ENCODE results near the gene GJB5. TPM values are rescaled to one million over a fixed set of nuclear protein-coding genes. Genes with fewer than 3 reads are reported as not detected.

GJB5 gene
- polyA plus RNA-seq, 1 donor from 2014 or later, result not detected

DNA sequence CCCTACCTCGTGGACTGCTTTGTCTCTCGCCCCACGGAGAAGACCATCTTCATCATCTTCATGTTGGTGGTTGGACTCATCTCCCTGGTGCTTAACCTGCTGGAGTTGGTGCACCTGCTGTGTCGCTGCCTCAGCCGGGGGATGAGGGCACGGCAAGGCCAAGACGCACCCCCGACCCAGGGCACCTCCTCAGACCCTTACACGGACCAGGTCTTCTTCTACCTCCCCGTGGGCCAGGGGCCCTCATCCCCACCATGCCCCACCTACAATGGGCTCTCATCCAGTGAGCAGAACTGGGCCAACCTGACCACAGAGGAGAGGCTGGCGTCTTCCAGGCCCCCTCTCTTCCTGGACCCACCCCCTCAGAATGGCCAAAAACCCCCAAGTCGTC is 39.9 kb downstream of the GJB5 start:
- Histone ChIP-seq H3K36me3 (ENCODE audit: insufficient read depth, low read length) (no peaks in the 10 kb centered on the region), H3K4me2 (ENCODE audit: low read length) (no peak overlapping the region), H3K79me2 (replicated peaks; ENCODE audit: insufficient read depth, low read length) (no peaks in the 10 kb centered on the region), H3K4me3 (ENCODE audit: low read length) (no peak overlapping the region), H4K20me1 (ENCODE audit: insufficient read depth) (no peaks in the 10 kb centered on the region), H3K9me2 (ENCODE audit: insufficient read depth, low read length) (no peaks in the 10 kb centered on the region), H3F3A (ENCODE audit: insufficient read depth, low read length, poor library complexity, severe bottlenecking) (no peaks in the 10 kb centered on the region), H3K27ac (ENCODE audit: low read length) (no peak overlapping the region), H2AFZ (ENCODE audit: low read depth, low read length) (no peak overlapping the region), H3K9me3 (ENCODE audit: low read length) (no peaks in the 10 kb centered on the region), H3K27me3 (ENCODE audit: insufficient read depth, low read depth, low read length) (peaks cover 5% of the 10 kb centered on the region), H3K9ac (ENCODE audit: low read length) (no peak overlapping the region)
- TF ChIP-seq POLR2AphosphoS5 (IDR thresholded peaks at IDR 0.05) (no peak), EZH2 (IDR thresholded peaks at IDR 0.05; ENCODE audit: borderline replicate concordance, insufficient read depth, low read length, poor library complexity, severe bottlenecking) (no peak), CTCF (IDR thresholded peaks at IDR 0.05; ENCODE audit: poor library complexity, severe bottlenecking) (no peak), EP300 (conservative IDR thresholded peaks at IDR 0.05; ENCODE audit: poor library complexity, severe bottlenecking) (no peak), RAD21 (conservative IDR thresholded peaks at IDR 0.05) (no peak)

DNA sequence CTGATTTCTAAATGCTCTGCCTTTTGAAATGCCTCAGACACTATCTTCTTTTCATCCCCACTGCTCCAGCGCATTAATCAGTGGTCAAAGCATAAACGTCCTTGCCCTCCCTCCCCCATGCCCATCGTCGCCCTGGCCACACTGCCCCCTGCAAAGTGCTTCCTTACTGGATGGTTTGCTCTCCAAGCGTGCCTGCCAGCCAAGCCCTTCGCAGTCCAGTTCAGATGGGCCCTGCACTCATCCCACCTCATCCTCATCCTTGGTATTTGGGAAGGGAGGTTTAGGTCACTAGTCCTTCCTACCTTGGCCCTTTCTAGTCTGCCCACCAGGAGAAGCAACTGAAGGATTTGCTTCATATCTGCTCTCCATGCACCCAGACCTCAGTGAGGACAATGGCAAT is 41.1 kb downstream of the GJB5 start:
- Histone ChIP-seq H3K27me3 (ENCODE audit: insufficient read depth, low read depth, low read length) (peaks cover 5% of the 10 kb centered on the region), H3K9me2 (ENCODE audit: insufficient read depth, low read length) (no peaks in the 10 kb centered on the region), H3K4me3 (ENCODE audit: low read length) (no peak overlapping the region), H4K20me1 (ENCODE audit: insufficient read depth) (no peaks in the 10 kb centered on the region), H3F3A (ENCODE audit: insufficient read depth, low read length, poor library complexity, severe bottlenecking) (no peaks in the 10 kb centered on the region), H3K9ac (ENCODE audit: low read length) (no peak overlapping the region), H3K36me3 (ENCODE audit: insufficient read depth, low read length) (no peaks in the 10 kb centered on the region), H3K79me2 (replicated peaks; ENCODE audit: insufficient read depth, low read length) (no peaks in the 10 kb centered on the region), H3K27ac (ENCODE audit: low read length) (no peak overlapping the region), H3K4me2 (ENCODE audit: low read length) (no peak overlapping the region), H3K9me3 (ENCODE audit: low read length) (no peaks in the 10 kb centered on the region), H2AFZ (ENCODE audit: low read depth, low read length) (no peak overlapping the region)
- TF ChIP-seq EZH2 (IDR thresholded peaks at IDR 0.05; ENCODE audit: borderline replicate concordance, insufficient read depth, low read length, poor library complexity, severe bottlenecking) (no peak), CTCF (IDR thresholded peaks at IDR 0.05; ENCODE audit: poor library complexity, severe bottlenecking) (no peak), EP300 (conservative IDR thresholded peaks at IDR 0.05; ENCODE audit: poor library complexity, severe bottlenecking) (no peak), MXI1 (conservative IDR thresholded peaks at IDR 0.05; ENCODE audit: poor library complexity, severe bottlenecking) (no peak), SMC3 (conservative IDR thresholded peaks at IDR 0.05; ENCODE audit: poor library complexity) (no peak), RAD21 (conservative IDR thresholded peaks at IDR 0.05) (no peak), REST (IDR thresholded peaks at IDR 0.05; ENCODE audit: borderline replicate concordance) (no peak), TAF1 (IDR thresholded peaks at IDR 0.05; ENCODE audit: low read depth) (no peak), POLR2AphosphoS5 (IDR thresholded peaks at IDR 0.05) (no peak)

Data from neural cell (in vitro differentiated cells).